GM12891 (cell line): ENCODE results near the gene SMARCAL1.

Experiments
- PAX5 ChIP-seq: IDR thresholded peaks from 2 replicates; pipeline ENCODE4 v1.6.1; 2011; ENCODE audit warnings: low read length, moderate library complexity, mild to moderate bottlenecking; ENCODE audit not compliant: insufficient read depth, severe bottlenecking
- POLR2A ChIP-seq: IDR thresholded peaks from 2 replicates; pipeline ENCODE4 v1.6.1; 2011; ENCODE audit warnings: low read depth, low read length, control low read depth
- POU2F2 ChIP-seq: IDR thresholded peaks from 2 replicates; pipeline ENCODE4 v1.6.1; 2011; ENCODE audit warnings: low read depth, mild to moderate bottlenecking, control low read depth, low read length, moderate library complexity

DNA sequence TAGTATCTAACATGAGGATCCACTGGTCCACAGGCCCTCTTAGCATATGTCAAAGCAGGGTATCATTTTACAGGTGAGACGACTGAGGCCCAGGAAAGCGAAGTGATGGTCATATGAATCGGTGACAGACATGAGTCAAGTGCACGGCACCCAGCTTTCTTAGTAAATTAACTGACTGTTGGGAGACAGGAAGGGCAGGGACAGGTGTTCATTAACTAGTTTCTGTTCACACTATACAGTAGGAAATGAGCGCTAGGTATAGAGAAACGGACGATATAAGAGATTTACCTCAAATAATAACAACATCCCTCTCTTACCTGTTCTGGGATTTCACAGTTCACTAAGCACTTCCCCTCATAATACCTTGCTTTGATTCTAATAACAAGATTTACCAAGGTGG, 1.7 kb upstream of the SMARCAL1 start:
- no peak for TF ChIP-seq PAX5
- no peak for TF ChIP-seq POU2F2
- TF ChIP-seq POLR2A: no peak
